Tibial nerve (tissue), 4 donors: ENCODE data around the gene LYRM4.

Experiments used
- EP300 ChIP-seq, 2 donors: sonication (generic); formaldehyde crosslinking; IDR thresholded peaks; one replicate each; pipeline ENCODE4 v1.6.1; 2017; ENCODE audit warnings: antibody characterized with exemption in 2 of 2, mild to moderate bottlenecking in 1 of 2
- POLR2A ChIP-seq, 2 donors: fragments of 450-650 bp; IDR thresholded peaks; one replicate each; pipeline ENCODE4 v1.6.1; 2017; ENCODE audit warnings: antibody characterized with exemption in 2 of 2, mild to moderate bottlenecking in 2 of 2, moderate library complexity in 2 of 2
- TF ChIP-seq, protein P1 (sequence below), 5 experiments: fragments of 200-600 bp in 3 of 5; fragments of 450-650 bp in 2 of 5; sonication (generic) in 3 of 5; IDR thresholded peaks; one replicate each; pipeline ENCODE4 v1.5.1; 2016 to 2019; ENCODE audit warnings: antibody characterized with exemption in 5 of 5, mild to moderate bottlenecking in 3 of 5, moderate library complexity in 2 of 5

DNA sequence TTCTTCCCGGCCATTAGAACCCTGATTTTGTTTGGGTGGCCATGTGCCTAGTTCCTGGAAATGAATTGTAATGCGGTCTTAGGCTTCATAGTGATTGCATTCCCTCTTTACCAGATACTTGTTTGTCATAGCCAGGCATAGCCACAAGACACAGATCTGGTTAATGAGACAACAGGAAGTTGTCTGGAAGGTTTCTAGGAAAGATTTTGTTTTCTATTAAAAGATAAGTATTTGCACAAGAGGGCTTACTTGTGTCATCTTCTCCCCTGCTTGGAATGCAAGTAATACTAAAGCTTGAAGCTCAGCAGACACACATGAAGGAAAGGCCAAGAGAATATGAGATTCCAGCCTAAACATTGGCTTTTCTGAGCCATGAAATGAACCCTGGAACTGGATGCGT lies 13.5 kb upstream of the LYRM4 start:
- TF ChIP-seq, protein P1, sequence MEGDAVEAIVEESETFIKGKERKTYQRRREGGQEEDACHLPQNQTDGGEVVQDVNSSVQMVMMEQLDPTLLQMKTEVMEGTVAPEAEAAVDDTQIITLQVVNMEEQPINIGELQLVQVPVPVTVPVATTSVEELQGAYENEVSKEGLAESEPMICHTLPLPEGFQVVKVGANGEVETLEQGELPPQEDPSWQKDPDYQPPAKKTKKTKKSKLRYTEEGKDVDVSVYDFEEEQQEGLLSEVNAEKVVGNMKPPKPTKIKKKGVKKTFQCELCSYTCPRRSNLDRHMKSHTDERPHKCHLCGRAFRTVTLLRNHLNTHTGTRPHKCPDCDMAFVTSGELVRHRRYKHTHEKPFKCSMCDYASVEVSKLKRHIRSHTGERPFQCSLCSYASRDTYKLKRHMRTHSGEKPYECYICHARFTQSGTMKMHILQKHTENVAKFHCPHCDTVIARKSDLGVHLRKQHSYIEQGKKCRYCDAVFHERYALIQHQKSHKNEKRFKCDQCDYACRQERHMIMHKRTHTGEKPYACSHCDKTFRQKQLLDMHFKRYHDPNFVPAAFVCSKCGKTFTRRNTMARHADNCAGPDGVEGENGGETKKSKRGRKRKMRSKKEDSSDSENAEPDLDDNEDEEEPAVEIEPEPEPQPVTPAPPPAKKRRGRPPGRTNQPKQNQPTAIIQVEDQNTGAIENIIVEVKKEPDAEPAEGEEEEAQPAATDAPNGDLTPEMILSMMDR (IDR thresholded peaks at IDR 0.05), result no peak
- TF ChIP-seq POLR2A (IDR thresholded peaks at IDR 0.05) (no peak), EP300 (IDR thresholded peaks at IDR 0.05) (no peak)
